PFSK-1 (cell line): ENCODE data around the gene HPCA.

Experiments used
- FOXP2 ChIP-seq: optimal IDR thresholded peaks from 2 replicates; pipeline ENCODE3; 2011; ENCODE audit warnings: borderline replicate concordance, control low read depth, inconsistent platforms; ENCODE audit not compliant: insufficient read depth; ENCODE audit errors: extremely low read length, extremely low read depth
- POLR2AphosphoS5 ChIP-seq: IDR thresholded peaks from 2 replicates; pipeline ENCODE4 v1.6.1; 2012; ENCODE audit warnings: low read depth, mild to moderate bottlenecking, control low read depth, low read length, moderate library complexity
- REST ChIP-seq, 2 experiments: IDR thresholded peaks; 2 replicates each; pipeline versions ENCODE4 v1.6.1 to v1.8.0; 2011 to 2012; ENCODE audit warnings: low read depth in 2 of 2, low read length in 2 of 2, control low read depth in 1 of 2, inconsistent platforms in 1 of 2, mild to moderate bottlenecking in 1 of 2, moderate library complexity in 1 of 2; ENCODE audit not compliant: insufficient read depth in 1 of 2
- SIN3A ChIP-seq: IDR thresholded peaks from 2 replicates; pipeline ENCODE4 v1.6.1; 2012; ENCODE audit warnings: mild to moderate bottlenecking, low read length, moderate library complexity, borderline replicate concordance; ENCODE audit not compliant: insufficient read depth
- TAF1 ChIP-seq: IDR thresholded peaks from 2 replicates; pipeline ENCODE4 v1.6.1; 2012; ENCODE audit warnings: low read length, control low read depth, borderline replicate concordance; ENCODE audit not compliant: insufficient read depth

The HPCA gene

GRCh38 chr1:32897082-32898049 is 11.1 kb downstream of the HPCA start:
- no peak for TF ChIP-seq SIN3A
- no peak for TF ChIP-seq TAF1
- TF ChIP-seq POLR2AphosphoS5 = no peak
- no peak for TF ChIP-seq REST (IDR thresholded peaks at IDR 0.05; ENCODE audit: insufficient read depth in 1 of 2, low read depth in 2 of 2, low read length in 2 of 2)
- TF ChIP-seq FOXP2 = no peak

- TF ChIP-seq FOXP2 (no peak), REST (IDR thresholded peaks at IDR 0.05; ENCODE audit: insufficient read depth in 1 of 2, low read depth in 2 of 2, low read length in 2 of 2) (no peak), SIN3A (no peak), TAF1 (no peak), POLR2AphosphoS5 (no peak)
Observed at GRCh38 chr1:32898056-32898455, 11.8 kb downstream of the HPCA start.

- TF ChIP-seq FOXP2 (no peak), POLR2AphosphoS5 (no peak), SIN3A (no peak), REST (IDR thresholded peaks at IDR 0.05; ENCODE audit: insufficient read depth in 1 of 2, low read depth in 2 of 2, low read length in 2 of 2) (no peak)
Observed at GRCh38 chr1:32898958-32899357, 12.7 kb downstream of the HPCA start.

GRCh38 chr1:32899586-32900296 is 13.4 kb downstream of the HPCA start:
- no peak for TF ChIP-seq TAF1
- TF ChIP-seq REST (IDR thresholded peaks at IDR 0.05; ENCODE audit: insufficient read depth in 1 of 2, low read depth in 2 of 2, low read length in 2 of 2) = no peak
- TF ChIP-seq FOXP2 = no peak
- no peak for TF ChIP-seq POLR2AphosphoS5
- TF ChIP-seq SIN3A = no peak
